ENCODE measurements around the gene AFM.

DNA sequence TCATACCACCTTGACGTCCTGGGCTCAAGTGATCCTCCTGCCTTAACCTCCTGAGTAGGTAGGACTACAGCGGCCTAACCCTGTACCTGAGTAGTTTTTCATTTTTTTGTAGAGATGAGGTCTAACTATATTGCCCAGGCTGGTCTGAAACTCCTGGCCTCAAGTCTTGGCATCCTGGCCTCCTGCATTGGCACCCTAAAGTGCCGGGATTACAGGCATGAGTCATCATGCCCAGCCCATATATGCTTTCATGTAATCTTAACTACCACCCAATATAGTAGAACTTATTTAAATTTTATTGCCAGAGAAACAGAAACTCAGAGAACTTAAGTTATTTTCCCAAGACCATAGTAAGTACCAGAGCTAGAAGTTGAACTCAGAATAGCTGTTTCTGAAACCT lies 27.1 kb downstream of the AFM start:
- TF ChIP-seq, protein P1, sequence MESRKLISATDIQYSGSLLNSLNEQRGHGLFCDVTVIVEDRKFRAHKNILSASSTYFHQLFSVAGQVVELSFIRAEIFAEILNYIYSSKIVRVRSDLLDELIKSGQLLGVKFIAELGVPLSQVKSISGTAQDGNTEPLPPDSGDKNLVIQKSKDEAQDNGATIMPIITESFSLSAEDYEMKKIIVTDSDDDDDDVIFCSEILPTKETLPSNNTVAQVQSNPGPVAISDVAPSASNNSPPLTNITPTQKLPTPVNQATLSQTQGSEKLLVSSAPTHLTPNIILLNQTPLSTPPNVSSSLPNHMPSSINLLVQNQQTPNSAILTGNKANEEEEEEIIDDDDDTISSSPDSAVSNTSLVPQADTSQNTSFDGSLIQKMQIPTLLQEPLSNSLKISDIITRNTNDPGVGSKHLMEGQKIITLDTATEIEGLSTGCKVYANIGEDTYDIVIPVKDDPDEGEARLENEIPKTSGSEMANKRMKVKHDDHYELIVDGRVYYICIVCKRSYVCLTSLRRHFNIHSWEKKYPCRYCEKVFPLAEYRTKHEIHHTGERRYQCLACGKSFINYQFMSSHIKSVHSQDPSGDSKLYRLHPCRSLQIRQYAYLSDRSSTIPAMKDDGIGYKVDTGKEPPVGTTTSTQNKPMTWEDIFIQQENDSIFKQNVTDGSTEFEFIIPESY (IDR thresholded peaks at IDR 0.05; ENCODE audit: extremely low read depth, insufficient replicate concordance, low read length) = no peak
- TF ChIP-seq, protein P2, sequence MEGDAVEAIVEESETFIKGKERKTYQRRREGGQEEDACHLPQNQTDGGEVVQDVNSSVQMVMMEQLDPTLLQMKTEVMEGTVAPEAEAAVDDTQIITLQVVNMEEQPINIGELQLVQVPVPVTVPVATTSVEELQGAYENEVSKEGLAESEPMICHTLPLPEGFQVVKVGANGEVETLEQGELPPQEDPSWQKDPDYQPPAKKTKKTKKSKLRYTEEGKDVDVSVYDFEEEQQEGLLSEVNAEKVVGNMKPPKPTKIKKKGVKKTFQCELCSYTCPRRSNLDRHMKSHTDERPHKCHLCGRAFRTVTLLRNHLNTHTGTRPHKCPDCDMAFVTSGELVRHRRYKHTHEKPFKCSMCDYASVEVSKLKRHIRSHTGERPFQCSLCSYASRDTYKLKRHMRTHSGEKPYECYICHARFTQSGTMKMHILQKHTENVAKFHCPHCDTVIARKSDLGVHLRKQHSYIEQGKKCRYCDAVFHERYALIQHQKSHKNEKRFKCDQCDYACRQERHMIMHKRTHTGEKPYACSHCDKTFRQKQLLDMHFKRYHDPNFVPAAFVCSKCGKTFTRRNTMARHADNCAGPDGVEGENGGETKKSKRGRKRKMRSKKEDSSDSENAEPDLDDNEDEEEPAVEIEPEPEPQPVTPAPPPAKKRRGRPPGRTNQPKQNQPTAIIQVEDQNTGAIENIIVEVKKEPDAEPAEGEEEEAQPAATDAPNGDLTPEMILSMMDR (IDR thresholded peaks at IDR 0.05 in 2 of 3, conservative IDR thresholded peaks at IDR 0.05 in 1 of 3; ENCODE audit: borderline replicate concordance in 1 of 3, insufficient read depth in 1 of 3, low read depth in 2 of 3, low read length in 2 of 3) = no peak
- TF ChIP-seq POLR2A (IDR thresholded peaks at IDR 0.05; ENCODE audit: borderline replicate concordance, extremely low read depth, insufficient read depth, insufficient read length) = no peak
- TF ChIP-seq EZH2 (IDR thresholded peaks at IDR 0.05) = no peak
- no peak for TF ChIP-seq POLR2AphosphoS5 (IDR thresholded peaks at IDR 0.05; ENCODE audit: low read depth, low read length)
- TF ChIP-seq, protein P3, sequence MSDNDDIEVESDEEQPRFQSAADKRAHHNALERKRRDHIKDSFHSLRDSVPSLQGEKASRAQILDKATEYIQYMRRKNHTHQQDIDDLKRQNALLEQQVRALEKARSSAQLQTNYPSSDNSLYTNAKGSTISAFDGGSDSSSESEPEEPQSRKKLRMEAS (IDR thresholded peaks at IDR 0.05) = no peak
- no peak for TF ChIP-seq EZH2phosphoT487 (IDR thresholded peaks at IDR 0.05; ENCODE audit: borderline replicate concordance)
- TF ChIP-seq EGR1 (IDR thresholded peaks at IDR 0.05; ENCODE audit: low read depth) = no peak
- no peak for TF ChIP-seq RAD21 (IDR thresholded peaks at IDR 0.05; ENCODE audit: low read depth)
- no peak for TF ChIP-seq JUND (IDR thresholded peaks at IDR 0.05)
- TF ChIP-seq TCF7L2 (IDR thresholded peaks at IDR 0.05; ENCODE audit: borderline replicate concordance, extremely low read depth, insufficient read depth, insufficient read length) = no peak
- no peak for TF ChIP-seq ZNF274 (IDR thresholded peaks at IDR 0.05; ENCODE audit: low read depth, low read length)

Data from HCT116 (cell line).